GM21576 (cell line): ENCODE measurements around the gene SORBS1.

Source experiments
- ATAC-seq: cut with Tn5 transposase; IDR thresholded peaks from one replicate; pipeline ENCODE4 v1.9.1; 2021; ENCODE audit warnings: mild to moderate bottlenecking, moderate library complexity; ENCODE audit not compliant: unreplicated experiment

SORBS1 gene

DNA sequence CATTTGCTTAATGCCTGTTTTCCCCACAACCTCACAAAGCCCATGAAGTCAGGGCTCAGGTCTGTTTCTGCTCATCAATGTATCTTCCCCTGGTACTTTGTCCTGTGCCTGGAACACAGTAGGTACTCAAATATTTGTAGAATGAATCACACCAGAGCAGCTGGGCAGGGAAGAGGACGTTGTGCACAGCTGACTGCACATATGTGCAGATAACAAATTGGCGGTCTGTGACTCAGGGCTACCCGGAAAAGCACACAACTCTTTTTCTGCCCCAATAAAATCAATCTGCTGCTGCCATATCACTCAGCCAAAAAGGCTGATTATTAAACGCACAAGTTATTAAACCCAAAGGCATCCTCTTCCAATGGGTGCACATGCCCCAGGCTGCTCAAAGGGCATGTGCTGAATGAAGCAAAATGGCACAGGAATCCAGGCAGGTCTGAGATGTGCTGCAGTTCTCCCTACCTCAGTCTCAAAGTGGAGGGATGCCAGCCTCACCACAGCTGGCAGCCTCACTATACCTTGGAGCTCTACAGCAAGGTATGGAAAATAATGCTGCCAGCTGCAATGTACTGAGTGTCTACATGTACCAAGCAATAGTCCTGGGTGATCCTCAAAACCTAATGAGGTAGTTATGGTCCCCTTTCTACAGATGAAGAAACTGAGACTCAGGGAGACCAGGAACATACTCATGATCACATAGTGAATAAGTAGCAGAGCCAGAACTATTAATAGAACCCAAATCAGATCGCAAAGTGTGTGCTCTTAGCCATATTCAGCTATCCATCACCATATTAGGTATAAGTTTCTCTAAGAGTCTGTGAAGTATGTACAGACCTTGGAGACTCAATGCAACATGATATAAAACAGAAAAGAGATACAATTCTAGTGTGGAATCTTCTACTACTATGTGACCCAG lies 43.4 kb downstream of the SORBS1 start:
- ATAC-seq: no peak

GRCh38 chr10:95516774-95517373 lies 44.3 kb downstream of the SORBS1 start:
- ATAC-seq: no peak

- ATAC-seq: no peak
Measured at GRCh38 chr10:95513941-95514392, 47.2 kb downstream of the SORBS1 start.

DNA sequence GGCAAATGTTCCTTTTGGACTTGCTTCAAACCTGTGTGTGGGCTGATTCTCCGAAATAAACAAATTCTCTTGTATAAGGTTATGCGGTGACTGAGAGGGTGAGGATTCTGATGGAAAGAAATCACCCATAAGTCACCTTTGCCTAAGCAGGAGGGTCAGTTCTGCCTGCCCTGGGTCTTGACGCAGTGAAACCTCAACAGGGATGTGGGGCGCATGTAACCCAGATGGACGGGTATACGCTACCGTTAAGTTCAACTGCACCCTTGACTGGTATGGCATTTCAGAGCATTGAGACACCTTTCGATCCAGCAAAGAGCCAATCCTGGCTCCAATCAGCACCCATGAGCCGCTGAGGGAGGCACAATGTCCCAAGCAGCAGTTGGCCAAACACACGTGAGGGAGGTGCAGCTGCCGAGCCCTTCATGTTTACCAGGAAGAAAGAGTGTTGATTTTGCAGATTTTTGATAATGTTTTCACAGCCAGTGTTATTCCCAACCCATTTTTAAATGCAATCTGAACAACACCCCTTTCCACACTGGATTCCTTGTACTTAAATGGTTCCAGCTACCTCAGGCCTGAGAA lies 48.1 kb downstream of the SORBS1 start:
- no peak for ATAC-seq

DNA sequence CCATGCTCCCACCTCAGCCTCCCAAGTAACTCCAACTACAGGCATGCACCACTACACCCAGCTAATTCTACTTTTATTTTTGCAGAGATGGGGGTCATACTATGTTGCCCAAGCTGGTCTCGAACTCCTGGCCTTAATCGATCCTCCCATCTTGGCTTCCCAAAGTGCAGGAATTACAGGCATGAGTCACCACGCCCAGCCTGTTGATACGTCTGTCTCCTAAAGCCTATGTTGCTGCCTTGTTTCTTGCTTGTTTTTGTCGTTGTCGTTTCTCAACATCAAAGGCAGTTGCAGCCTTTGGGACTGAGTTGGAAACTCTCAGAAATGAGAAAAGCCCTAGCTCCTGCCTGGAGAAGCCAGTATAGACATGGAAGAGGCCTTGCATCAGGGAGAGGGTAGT lies 49.9 kb downstream of the SORBS1 start:
- ATAC-seq: no peak

DNA sequence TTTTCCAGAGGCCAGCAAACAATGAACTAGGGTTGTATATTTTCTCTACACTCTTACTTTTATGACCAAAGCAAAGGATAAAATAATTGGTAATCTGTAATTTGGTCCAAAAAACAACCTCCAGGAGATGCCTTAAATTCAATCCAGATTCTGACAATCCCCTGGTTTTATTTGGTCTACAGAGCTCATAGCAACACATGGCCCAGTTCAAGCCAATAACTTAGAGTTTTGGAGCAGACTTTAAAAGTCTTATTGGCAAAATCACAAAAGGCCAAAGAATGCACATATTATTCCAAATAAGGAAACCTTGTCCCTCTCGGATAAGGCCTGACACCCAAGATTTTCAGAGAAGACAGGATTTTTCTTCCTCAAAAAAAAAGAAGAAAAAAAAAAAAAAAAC lies 51.9 kb downstream of the SORBS1 start:
- ATAC-seq: no peak

- no peak for ATAC-seq
Measured at GRCh38 chr10:95508730-95509129, 52.4 kb downstream of the SORBS1 start.

- no peak for ATAC-seq
Measured at GRCh38 chr10:95506056-95506737, 55.0 kb downstream of the SORBS1 start.

DNA sequence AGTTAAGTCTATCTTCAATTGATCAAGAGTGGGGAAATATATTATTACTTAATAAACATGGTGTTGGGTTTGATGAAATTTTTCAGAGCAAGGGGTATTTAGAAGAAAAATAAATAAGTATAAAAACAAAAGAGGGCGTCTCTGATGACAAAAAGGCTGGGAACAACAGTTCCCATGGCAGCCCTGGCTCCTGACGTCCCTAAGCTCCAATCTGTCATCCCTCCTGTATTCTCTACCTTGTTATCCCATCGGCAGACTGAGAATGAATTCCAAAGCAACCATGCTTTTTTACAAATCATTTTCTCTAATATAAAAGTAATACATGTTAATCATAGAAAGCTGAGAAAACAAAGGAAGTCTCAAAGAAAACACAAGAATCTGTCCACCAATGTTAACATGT lies 55.5 kb downstream of the SORBS1 start:
- no peak for ATAC-seq

GRCh38 chr10:95505084-95505610 lies 56.0 kb downstream of the SORBS1 start:
- ATAC-seq: no peak

GRCh38 chr10:95504246-95504691 lies 56.9 kb downstream of the SORBS1 start:
- no peak for ATAC-seq

DNA sequence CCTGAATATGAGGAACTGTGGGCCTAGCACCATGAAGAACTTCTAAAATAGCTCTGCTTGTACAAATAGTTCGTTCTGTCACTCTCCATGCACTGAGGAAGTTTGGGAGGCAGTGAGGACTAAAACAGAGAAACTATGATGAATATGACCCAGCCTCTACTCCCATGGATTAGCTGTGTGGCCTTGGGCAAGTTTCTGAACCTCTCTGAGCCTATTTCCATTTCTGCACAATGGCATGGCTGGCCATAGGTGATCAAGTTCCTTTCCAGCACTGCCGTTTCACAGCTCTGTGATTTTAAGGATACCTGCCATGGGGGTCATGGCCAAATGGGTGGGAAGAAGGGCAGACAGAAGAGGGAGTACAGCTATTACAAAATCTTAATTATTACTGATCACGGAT lies 57.6 kb downstream of the SORBS1 start:
- ATAC-seq: no peak

DNA sequence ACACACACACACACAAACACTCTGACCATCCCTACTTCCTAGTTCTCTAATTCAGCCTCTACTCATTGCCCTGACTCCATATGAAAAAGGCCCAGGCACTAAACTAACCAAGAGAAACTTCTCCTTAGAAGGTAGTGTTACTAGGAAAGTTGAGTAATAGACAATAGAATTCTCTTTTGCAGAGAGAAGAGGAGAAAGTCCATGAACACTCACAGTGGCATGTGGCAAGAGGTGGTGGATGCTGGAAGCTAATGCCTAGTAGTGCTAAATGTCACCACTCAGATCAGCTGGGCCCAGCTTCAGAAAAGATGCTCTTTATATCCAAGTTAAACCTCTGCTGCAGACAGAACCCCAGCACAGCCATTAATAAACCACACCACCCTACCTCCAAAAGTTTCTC lies 58.2 kb downstream of the SORBS1 start:
- no peak for ATAC-seq

GRCh38 chr10:95502377-95502776 lies 58.8 kb downstream of the SORBS1 start:
- ATAC-seq: no peak

DNA sequence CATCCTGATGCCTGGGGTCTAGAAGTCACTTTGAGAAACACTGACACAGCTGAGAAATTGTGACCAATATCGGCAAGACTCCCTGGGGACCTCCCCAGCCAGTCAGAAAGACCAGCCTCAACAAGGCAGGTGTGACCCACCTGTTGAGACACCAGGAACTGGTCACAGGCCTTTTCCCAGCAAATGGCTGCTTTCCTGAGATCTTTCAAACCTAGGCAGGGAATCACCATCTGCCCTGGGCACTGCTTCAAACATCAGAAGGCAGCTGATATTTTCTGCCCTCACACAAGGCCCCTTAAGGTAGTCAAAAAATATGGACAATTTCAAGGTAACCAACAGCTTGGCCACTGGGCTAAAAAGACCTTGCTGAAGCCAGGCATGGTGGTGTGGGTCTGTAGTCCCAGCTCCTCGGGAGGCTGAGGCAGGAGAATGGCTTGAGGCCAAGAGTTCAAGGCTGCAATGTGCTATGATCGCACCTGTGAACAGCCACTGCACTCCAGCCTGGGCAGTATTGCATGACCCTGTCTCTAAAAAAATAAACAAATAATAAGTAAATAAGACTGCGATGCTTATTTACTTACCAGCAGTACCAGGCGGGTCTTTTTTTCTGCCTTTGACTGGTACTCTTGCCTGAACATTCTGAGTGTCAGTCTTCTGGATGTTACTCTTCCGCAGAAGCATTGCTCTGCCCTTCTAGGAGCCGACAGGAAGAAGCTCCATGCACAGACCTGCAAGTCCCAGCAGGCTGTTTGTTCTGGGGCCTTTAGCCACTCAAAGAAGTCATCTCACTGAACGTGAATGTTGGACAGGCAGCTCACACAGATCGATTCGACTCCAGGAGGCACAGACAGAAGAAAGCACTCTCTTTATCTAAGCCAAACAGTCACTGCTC lies 59.7 kb downstream of the SORBS1 start:
- no peak for ATAC-seq

DNA sequence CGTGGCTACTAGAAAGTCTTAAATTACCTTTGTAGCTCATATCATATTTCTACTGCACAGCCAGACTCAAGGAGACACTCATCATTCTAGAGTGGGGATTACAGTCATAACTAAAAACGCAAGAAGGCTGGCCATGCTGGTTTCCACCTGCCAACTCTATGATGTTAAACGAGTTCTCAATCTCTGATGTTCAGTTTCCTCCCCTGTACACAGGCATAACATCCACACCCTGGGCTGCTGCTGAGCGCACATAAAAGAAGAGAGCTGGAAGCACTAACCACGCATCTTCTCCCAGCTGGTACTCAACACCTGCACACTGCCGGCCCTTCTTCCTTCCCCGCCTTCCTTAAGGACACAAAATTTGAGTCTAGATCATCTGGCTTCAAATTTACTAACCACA lies 60.5 kb downstream of the SORBS1 start:
- ATAC-seq: no peak

DNA sequence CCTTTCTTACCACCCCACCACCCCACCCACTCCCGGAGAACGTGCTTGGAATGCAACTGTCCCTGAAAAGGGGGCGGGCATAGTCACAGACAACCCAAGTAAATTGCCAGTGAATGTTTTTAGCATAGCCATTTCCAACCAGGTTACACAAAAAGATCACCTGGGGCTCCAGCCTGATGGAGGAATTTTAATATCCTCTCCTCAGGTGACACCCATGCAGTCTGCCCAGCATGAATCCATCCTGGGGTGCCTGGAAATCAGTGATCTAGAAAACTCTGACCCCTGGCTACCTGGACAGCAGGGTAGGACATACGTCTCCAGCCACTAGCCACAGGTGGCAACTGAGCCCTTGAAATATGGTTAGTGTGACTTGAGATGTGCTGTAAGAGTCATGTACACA lies 61.1 kb downstream of the SORBS1 start:
- ATAC-seq: no peak

- no peak for ATAC-seq
Measured at GRCh38 chr10:95499482-95499989, 61.6 kb downstream of the SORBS1 start.

DNA sequence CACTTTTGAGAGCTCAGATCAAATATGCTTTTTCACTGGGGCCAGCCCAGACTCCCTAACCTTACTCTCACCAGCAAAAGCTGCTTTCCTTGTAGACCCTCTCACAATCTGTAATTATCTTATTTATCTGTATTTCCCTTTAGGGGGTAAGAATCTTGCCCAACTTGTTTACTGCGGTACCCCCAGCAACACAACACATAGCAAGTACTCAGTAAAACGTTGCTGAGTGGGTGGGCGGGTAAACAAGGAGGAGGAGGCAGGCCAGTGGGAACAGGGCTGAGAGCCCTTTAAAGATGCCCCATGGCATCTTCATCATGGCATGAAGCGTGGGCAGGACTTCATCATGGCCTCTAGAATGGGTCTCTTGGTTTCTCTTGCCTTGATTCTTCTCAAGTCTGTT lies 64.2 kb downstream of the SORBS1 start:
- ATAC-seq: no peak
